NCI-H1092 treated with DMSO at 0.1 percent for 48 hours (cell line): ENCODE data around the gene ACBD3.
A peak's percentile ranks its signal among the peaks of the same experiment; 100 is the strongest.

ENCODE experiments used
- DNase-seq: peaks from one replicate; lab custom pipeline; 2025; lab: John Stamatoyannopoulos, UW

ACBD3 gene

DNA sequence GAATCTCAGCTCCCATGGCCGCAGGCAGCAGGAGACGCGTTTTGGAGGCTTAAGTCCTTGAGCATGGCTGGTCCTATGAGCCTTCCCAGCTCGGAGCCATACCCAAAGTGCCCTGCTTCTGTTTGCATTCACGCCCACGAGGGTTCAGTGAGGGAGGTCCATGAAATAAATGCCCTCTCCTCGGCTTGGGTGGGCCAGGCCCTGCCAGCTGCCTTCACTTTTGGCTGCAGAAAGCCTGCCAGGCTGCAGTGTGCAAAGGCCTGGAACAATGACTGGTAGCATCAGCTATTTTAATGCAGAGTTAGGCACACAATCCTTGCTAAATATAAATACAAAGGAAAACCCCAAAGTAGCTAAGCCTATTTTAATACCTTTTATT is 74.7 kb downstream of the ACBD3 start:
- no peak for DNase-seq

DNA sequence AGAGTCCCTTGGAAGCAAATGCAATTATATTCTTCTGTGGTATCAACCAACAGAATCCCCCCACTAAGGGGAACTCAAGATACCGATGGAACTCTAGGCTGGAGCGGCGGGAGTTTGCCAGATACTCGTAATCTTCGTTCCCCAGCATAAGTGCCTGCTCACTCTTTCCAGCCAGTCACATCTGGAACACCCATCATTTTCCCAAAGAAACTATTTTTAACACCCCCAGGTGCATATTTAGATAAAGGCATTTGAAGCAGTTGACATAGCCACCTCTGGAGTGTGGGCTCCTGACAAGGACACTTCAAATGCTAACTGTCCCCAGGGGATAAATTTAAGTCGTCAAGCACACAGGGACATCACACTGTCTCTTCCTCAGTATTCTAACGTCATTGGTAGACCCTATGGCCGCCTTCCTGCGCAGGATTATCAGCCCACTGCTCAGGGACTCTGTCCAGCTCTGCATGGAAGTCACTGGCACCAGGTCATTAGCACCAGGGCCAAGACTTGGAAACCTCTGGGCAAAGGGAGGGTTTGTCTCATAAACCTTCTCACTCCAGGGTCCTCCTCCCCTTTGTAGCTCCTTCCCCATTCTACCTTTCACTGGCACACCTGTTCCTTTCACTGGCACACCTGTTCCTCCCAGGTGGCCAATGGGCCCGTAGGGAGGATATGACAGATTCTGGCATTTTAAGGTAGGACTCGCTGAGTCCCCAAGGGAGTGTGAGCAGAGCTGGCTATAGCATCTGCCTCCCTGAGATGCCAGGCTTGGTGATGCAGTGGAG is 75.3 kb downstream of the ACBD3 start:
- no peak for DNase-seq

- peak; percentile 74 for DNase-seq
Measured at GRCh38 chr1:226110249-226111097, 76.1 kb downstream of the ACBD3 start.

GRCh38 chr1:226109829-226110248 is 76.7 kb downstream of the ACBD3 start:
- peak; percentile 87 for DNase-seq

DNA sequence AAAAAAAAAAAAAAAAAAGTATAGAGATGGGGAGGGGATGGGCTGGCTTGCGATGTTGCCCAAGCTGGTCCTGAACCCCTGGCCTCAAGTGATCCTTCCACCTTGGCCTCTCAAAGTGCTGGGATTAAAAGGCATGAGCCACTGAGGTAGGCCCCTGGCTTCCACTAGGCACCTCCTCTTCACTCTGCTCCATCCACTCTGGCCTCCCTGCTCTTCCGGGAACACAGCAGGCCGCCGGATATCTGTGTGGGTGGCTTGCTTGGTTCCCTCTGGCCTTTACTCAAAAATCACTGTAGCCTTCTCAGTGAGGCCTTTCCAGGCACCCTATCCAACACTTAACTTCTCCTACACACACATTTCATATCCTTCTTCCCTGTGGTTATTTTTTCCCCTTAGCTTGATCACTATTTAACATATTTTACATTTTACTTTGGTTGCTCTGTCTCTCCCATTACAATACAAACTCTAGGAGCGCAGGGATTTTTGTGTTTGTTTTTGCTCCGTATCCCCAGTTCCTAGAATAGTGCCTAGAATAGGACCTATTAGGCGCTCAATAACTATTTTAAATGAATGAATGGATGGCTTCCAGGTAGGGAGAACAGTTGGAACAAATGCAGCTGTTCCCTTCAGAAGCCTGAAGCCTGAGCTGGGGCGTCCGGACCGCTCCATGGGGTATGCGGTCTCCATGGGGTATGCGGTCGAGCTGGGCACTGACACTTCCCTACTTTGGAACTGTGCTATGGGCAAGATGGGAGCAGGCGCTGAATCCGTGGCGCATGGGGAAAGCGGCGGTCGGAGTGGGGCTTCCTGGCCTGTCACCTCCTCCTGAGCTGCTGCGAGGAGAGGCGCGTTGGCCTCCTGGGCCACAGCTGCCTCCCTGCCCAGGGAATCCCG is 77.4 kb downstream of the ACBD3 start:
- no peak for DNase-seq

- no peak for DNase-seq
Measured at GRCh38 chr1:226107471-226108460, 78.8 kb downstream of the ACBD3 start.

GRCh38 chr1:226104671-226105121 is 81.8 kb downstream of the ACBD3 start:
- no peak for DNase-seq

- DNase-seq: peak; percentile 66
Measured at GRCh38 chr1:226100436-226101391, 85.8 kb downstream of the ACBD3 start.

GRCh38 chr1:226098870-226099835 is 87.4 kb downstream of the ACBD3 start:
- no peak for DNase-seq

- DNase-seq: no peak
Measured at GRCh38 chr1:226097866-226098625, 88.5 kb downstream of the ACBD3 start.

DNA sequence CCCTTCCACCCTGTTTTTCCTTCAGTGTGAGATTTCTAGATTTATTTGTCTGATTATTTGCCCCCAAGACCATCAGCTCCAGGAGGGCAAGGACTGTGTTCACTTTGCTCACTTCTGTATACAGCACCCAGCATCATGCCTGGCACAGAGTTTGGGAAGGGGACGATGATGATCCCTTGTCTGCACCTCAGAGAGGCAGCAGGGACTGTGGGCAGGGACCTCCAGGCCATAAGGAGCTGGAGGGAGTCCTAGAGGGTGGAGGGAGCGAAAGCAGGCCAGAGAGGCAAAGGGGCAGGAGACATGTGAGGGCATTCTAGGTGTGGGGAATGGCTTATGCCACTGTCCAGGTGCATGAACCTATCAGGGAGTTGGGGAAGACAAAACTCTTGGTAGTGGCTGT is 91.3 kb downstream of the ACBD3 start:
- no peak for DNase-seq
